Measurements from ENCODE around the gene CYP4B1.
"Not testable (repeated sequence)": the region's sequence is repeated elsewhere in the genome, so short reads cannot be mapped to it uniquely, and the experiment has no call there.

CYP4B1 gene

DNA sequence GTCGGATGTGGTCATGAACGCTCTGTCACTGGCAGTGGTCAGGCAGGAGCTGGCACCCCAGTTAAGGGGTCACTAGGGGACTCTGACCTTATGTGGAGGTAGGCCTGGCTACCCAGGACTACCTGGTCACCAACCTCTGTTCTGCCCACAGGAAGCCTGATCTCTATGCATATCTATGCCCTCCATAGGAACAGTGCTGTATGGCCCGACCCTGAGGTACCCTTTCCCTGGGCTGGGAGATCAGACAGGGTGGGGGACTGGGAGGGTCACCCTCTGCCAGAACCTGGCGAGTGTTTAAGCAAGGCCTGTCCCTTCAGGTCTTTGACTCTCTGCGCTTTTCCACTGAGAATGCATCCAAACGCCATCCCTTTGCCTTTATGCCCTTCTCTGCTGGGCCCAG, 19.0 kb downstream of the CYP4B1 start:
- no peak overlapping the region for H2AFZ ChIP-seq (ENCODE audit: low read length, unreplicated experiment)
- H3K4me1 ChIP-seq (ENCODE audit: control insufficient read depth, insufficient read depth, low read length, unreplicated experiment): no peaks in the 10 kb centered on the region
- no peak overlapping the region for H3K4me3 ChIP-seq (ENCODE audit: low read depth, low read length)
- H3K79me2 ChIP-seq (ENCODE audit: control insufficient read depth, insufficient read depth, low read length, unreplicated experiment): no peaks in the 10 kb centered on the region
- H3K27me3 ChIP-seq (ENCODE audit: insufficient read depth, low read length): no peaks in the 10 kb centered on the region
- no peaks in the 10 kb centered on the region for H3K36me3 ChIP-seq (ENCODE audit: insufficient read depth, low read length)
- no peak overlapping the region for H3K27ac ChIP-seq (ENCODE audit: low read depth, low read length)

DNA sequence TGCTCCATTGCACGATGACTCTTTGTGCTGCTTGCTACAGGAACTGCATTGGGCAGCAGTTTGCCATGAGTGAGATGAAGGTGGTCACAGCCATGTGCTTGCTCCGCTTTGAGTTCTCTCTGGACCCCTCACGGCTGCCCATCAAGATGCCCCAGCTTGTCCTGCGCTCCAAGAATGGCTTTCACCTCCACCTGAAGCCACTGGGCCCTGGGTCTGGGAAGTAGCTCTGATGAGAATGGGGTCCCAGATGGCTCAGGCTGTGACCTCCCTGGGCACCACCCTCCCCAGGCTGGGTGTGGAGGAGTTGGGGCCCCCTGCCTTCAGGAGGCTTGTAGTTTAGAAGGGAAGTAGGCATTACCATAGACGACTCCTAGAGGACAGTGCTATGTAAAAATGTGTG, 19.7 kb downstream of the CYP4B1 start:
- H3K36me3 ChIP-seq (ENCODE audit: insufficient read depth, low read length): no peaks in the 10 kb centered on the region
- H2AFZ ChIP-seq (ENCODE audit: low read length, unreplicated experiment): no peak overlapping the region
- no peaks in the 10 kb centered on the region for H3K79me2 ChIP-seq (ENCODE audit: control insufficient read depth, insufficient read depth, low read length, unreplicated experiment)
- no peak overlapping the region for H3K27ac ChIP-seq (ENCODE audit: low read depth, low read length)
- H3K4me3 ChIP-seq (ENCODE audit: low read depth, low read length): no peak overlapping the region
- H3K4me1 ChIP-seq (ENCODE audit: control insufficient read depth, insufficient read depth, low read length, unreplicated experiment): no peaks in the 10 kb centered on the region
- no peaks in the 10 kb centered on the region for H3K27me3 ChIP-seq (ENCODE audit: insufficient read depth, low read length)

GRCh38 chr1:46819335-46819734, 20.5 kb downstream of the CYP4B1 start:
- H3K4me1 ChIP-seq (ENCODE audit: control insufficient read depth, insufficient read depth, low read length, unreplicated experiment): no peaks in the 10 kb centered on the region
- no peaks in the 10 kb centered on the region for H3K27me3 ChIP-seq (ENCODE audit: insufficient read depth, low read length)
- no peak overlapping the region for H3K4me3 ChIP-seq (ENCODE audit: low read depth, low read length)
- no peak overlapping the region for H2AFZ ChIP-seq (ENCODE audit: low read length, unreplicated experiment)
- H3K27ac ChIP-seq (ENCODE audit: low read depth, low read length): no peak overlapping the region
- H3K79me2 ChIP-seq (ENCODE audit: control insufficient read depth, insufficient read depth, low read length, unreplicated experiment): no peaks in the 10 kb centered on the region
- no peaks in the 10 kb centered on the region for H3K36me3 ChIP-seq (ENCODE audit: insufficient read depth, low read length)

- Histone ChIP-seq H3K36me3 (ENCODE audit: insufficient read depth, low read length) (no peaks in the 10 kb centered on the region), H3K4me1 (ENCODE audit: control insufficient read depth, insufficient read depth, low read length, unreplicated experiment) (no peaks in the 10 kb centered on the region), H2AFZ (ENCODE audit: low read length, unreplicated experiment) (no peak overlapping the region), H3K27ac (ENCODE audit: low read depth, low read length) (no peak overlapping the region), H3K79me2 (ENCODE audit: control insufficient read depth, insufficient read depth, low read length, unreplicated experiment) (no peaks in the 10 kb centered on the region), H3K27me3 (ENCODE audit: insufficient read depth, low read length) (no peaks in the 10 kb centered on the region), H3K4me3 (ENCODE audit: low read depth, low read length) (no peak overlapping the region)
Measured at GRCh38 chr1:46820076-46820475, 21.2 kb downstream of the CYP4B1 start.

DNA sequence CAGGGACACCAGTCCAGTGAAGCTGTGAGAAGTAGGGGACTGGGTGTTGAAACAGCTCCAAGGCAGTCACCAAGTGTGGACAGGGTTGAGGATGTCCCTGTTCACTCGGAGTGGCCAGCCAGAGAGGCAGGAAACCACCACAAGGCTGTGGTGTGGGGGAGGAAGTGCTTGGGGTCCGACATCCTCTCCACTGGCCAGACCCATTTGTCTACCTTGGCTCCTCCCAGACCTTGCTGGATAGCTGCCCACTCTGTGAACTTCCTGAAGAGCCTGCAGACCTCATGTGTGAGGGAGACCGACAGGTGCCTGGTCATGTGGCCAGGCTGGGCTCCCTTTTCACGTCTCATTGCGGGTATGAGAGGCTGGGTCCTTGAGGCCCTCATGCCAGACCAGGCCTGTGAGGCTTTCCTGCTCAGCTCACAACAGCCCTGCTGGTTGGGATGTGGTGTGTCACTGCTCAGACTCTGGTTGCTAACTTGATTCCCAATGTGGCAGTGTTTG, 21.8 kb downstream of the CYP4B1 start:
- no peaks in the 10 kb centered on the region for H3K4me1 ChIP-seq (ENCODE audit: control insufficient read depth, insufficient read depth, low read length, unreplicated experiment)
- H3K27ac ChIP-seq (ENCODE audit: low read depth, low read length): no peak overlapping the region
- no peaks in the 10 kb centered on the region for H3K27me3 ChIP-seq (ENCODE audit: insufficient read depth, low read length)
- no peaks in the 10 kb centered on the region for H3K79me2 ChIP-seq (ENCODE audit: control insufficient read depth, insufficient read depth, low read length, unreplicated experiment)
- no peak overlapping the region for H3K4me3 ChIP-seq (ENCODE audit: low read depth, low read length)
- H2AFZ ChIP-seq (ENCODE audit: low read length, unreplicated experiment): no peak overlapping the region
- H3K36me3 ChIP-seq (ENCODE audit: insufficient read depth, low read length): no peaks in the 10 kb centered on the region

GRCh38 chr1:46822248-46822826, 23.5 kb downstream of the CYP4B1 start:
- no peak overlapping the region for H2AFZ ChIP-seq (ENCODE audit: low read length, unreplicated experiment)
- H3K27me3 ChIP-seq (ENCODE audit: insufficient read depth, low read length): no peaks in the 10 kb centered on the region
- H3K79me2 ChIP-seq (ENCODE audit: control insufficient read depth, insufficient read depth, low read length, unreplicated experiment): no peaks in the 10 kb centered on the region
- no peaks in the 10 kb centered on the region for H3K4me1 ChIP-seq (ENCODE audit: control insufficient read depth, insufficient read depth, low read length, unreplicated experiment)
- no peak overlapping the region for H3K4me3 ChIP-seq (ENCODE audit: low read depth, low read length)
- no peak overlapping the region for H3K27ac ChIP-seq (ENCODE audit: low read depth, low read length)
- no peaks in the 10 kb centered on the region for H3K36me3 ChIP-seq (ENCODE audit: insufficient read depth, low read length)

GRCh38 chr1:46823151-46823550, 24.3 kb downstream of the CYP4B1 start:
- Histone ChIP-seq H3K79me2 (ENCODE audit: control insufficient read depth, insufficient read depth, low read length, unreplicated experiment) (no peaks in the 10 kb centered on the region), H3K27me3 (ENCODE audit: insufficient read depth, low read length) (no peaks in the 10 kb centered on the region), H3K4me1 (ENCODE audit: control insufficient read depth, insufficient read depth, low read length, unreplicated experiment) (no peaks in the 10 kb centered on the region), H2AFZ (ENCODE audit: low read length, unreplicated experiment) (no peak overlapping the region), H3K27ac (ENCODE audit: low read depth, low read length) (no peak overlapping the region), H3K36me3 (ENCODE audit: insufficient read depth, low read length) (no peaks in the 10 kb centered on the region), H3K4me3 (ENCODE audit: low read depth, low read length) (no peak overlapping the region)

GRCh38 chr1:46826892-46827291, 28.0 kb downstream of the CYP4B1 start:
- H3K27me3 ChIP-seq (ENCODE audit: insufficient read depth, low read length); H3K79me2 ChIP-seq (ENCODE audit: control insufficient read depth, insufficient read depth, low read length, unreplicated experiment); H2AFZ ChIP-seq (ENCODE audit: low read length, unreplicated experiment); H3K36me3 ChIP-seq (ENCODE audit: insufficient read depth, low read length); H3K27ac ChIP-seq (ENCODE audit: low read depth, low read length); H3K4me3 ChIP-seq (ENCODE audit: low read depth, low read length); H3K4me1 ChIP-seq (ENCODE audit: control insufficient read depth, insufficient read depth, low read length, unreplicated experiment): not testable (repeated sequence)

GRCh38 chr1:46830665-46831322, 31.9 kb downstream of the CYP4B1 start:
- Histone ChIP-seq H3K4me1 (ENCODE audit: control insufficient read depth, insufficient read depth, low read length, unreplicated experiment) (no peaks in the 10 kb centered on the region), H2AFZ (ENCODE audit: low read length, unreplicated experiment) (no peak overlapping the region), H3K27ac (ENCODE audit: low read depth, low read length) (no peak overlapping the region), H3K4me3 (ENCODE audit: low read depth, low read length) (no peak overlapping the region), H3K79me2 (ENCODE audit: control insufficient read depth, insufficient read depth, low read length, unreplicated experiment) (no peaks in the 10 kb centered on the region), H3K27me3 (ENCODE audit: insufficient read depth, low read length) (0 out of 2 replicates have a peak, but pooled peaks cover 4% of the 10 kb centered on the region), H3K36me3 (ENCODE audit: insufficient read depth, low read length) (no peaks in the 10 kb centered on the region)

- H3K36me3 ChIP-seq (ENCODE audit: insufficient read depth, low read length); H3K27ac ChIP-seq (ENCODE audit: low read depth, low read length); H3K79me2 ChIP-seq (ENCODE audit: control insufficient read depth, insufficient read depth, low read length, unreplicated experiment); H3K4me1 ChIP-seq (ENCODE audit: control insufficient read depth, insufficient read depth, low read length, unreplicated experiment); H3K4me3 ChIP-seq (ENCODE audit: low read depth, low read length); H2AFZ ChIP-seq (ENCODE audit: low read length, unreplicated experiment): not testable (repeated sequence)
- peaks cover 11% of the 10 kb centered on the region; the same call in 1 of the 2 replicates for H3K27me3 ChIP-seq (ENCODE audit: insufficient read depth, low read length)
Measured at GRCh38 chr1:46835469-46835868, 36.6 kb downstream of the CYP4B1 start.

GRCh38 chr1:46846386-46846785, 47.5 kb downstream of the CYP4B1 start:
- H2AFZ ChIP-seq (ENCODE audit: low read length, unreplicated experiment); H3K27ac ChIP-seq (ENCODE audit: low read depth, low read length); H3K4me1 ChIP-seq (ENCODE audit: control insufficient read depth, insufficient read depth, low read length, unreplicated experiment); H3K4me3 ChIP-seq (ENCODE audit: low read depth, low read length); H3K79me2 ChIP-seq (ENCODE audit: control insufficient read depth, insufficient read depth, low read length, unreplicated experiment); H3K36me3 ChIP-seq (ENCODE audit: insufficient read depth, low read length); H3K27me3 ChIP-seq (ENCODE audit: insufficient read depth, low read length): not testable (repeated sequence)
